ENCODE results near the gene BCHE. TPM values are rescaled to one million over a fixed set of nuclear protein-coding genes. Genes with fewer than 3 reads are reported as not detected.

BCHE gene
- polyA plus RNA-seq, 2 of the 4 experiments (the other 2 are of a cell fraction): 2.8 to 5.5 TPM

- DNase-seq (ENCODE audit: low read depth in 1 of 2, low spot score in 1 of 2) (no peak), ATAC-seq (no peak), FAIRE-seq (no peak)
- TF ChIP-seq CEBPB (IDR thresholded peaks at IDR 0.05): no peak
- no peak for TF ChIP-seq ZNF302 (CRISPR knock-in tag; IDR thresholded peaks at IDR 0.05)
- no peak for TF ChIP-seq KDM5A (IDR thresholded peaks at IDR 0.05)
- no peak for TF ChIP-seq CHD2 (IDR thresholded peaks at IDR 0.05; ENCODE audit: low read length, partially characterized antibody)
- no peak for TF ChIP-seq RAD21 (conservative IDR thresholded peaks at IDR 0.05 in 1 of 2, IDR thresholded peaks at IDR 0.05 in 1 of 2)
- TF ChIP-seq ATOH8 (CRISPR knock-in tag; IDR thresholded peaks at IDR 0.05; ENCODE audit: low read depth): no peak
- no peak for TF ChIP-seq EP300 (IDR thresholded peaks at IDR 0.05)
- no peak for TF ChIP-seq MAFK (IDR thresholded peaks at IDR 0.05; ENCODE audit: partially characterized antibody)
- TF ChIP-seq GATA3 (IDR thresholded peaks at IDR 0.05; ENCODE audit: borderline replicate concordance): no peak
- no peak for TF ChIP-seq SMC3 (IDR thresholded peaks at IDR 0.05)
- no peak for TF ChIP-seq USF2 (IDR thresholded peaks at IDR 0.05)
- TF ChIP-seq MYC (IDR thresholded peaks at IDR 0.05; ENCODE audit: borderline replicate concordance, low read length): no peak
- TF ChIP-seq TFCP2L1 (CRISPR knock-in tag; IDR thresholded peaks at IDR 0.05): no peak
- Histone ChIP-seq H3K9me3 (no peaks in the 10 kb centered on the region), H3K4me1 (no peaks in the 10 kb centered on the region), H3K4me2 (no peak overlapping the region), H3K27ac (no peak overlapping the region), H3K4me3 (no peak overlapping the region)
- 61% methylated on average over 6 of the region's 6 CpGs for WGBS (ENCODE audit: missing lambda C conversion rate)
- CTCF ChIA-PET: interaction anchor here (0.9 to 1.6 kb wide), 2 partner anchors 9 kb away, joined by 3 to 5 read pairs; no protein-coding TSS in a partner anchor
- POLR2A ChIA-PET: no interaction called here
These were observed 8.8 kb upstream of the BCHE start for GRCh38 chr3:165846056-165846455.

GRCh38 chr3:165839296-165840076 lies 2.3 kb upstream of the BCHE start:
- TF ChIP-seq PHF8 (IDR thresholded peaks at IDR 0.05; ENCODE audit: borderline replicate concordance, low read depth) (no peak), SMC3 (IDR thresholded peaks at IDR 0.05) (no peak), CHD2 (IDR thresholded peaks at IDR 0.05; ENCODE audit: low read length, partially characterized antibody) (no peak), RNF2 (IDR thresholded peaks at IDR 0.05; ENCODE audit: borderline replicate concordance, low read depth) (no peak), SREBF2 (IDR thresholded peaks at IDR 0.05) (no peak), ZSCAN20 (CRISPR knock-in tag; IDR thresholded peaks at IDR 0.05) (no peak), EHF (CRISPR knock-in tag; IDR thresholded peaks at IDR 0.05) (no peak), POLR2A (IDR thresholded peaks at IDR 0.05; ENCODE audit: low read length) (no peak), JUN (IDR thresholded peaks at IDR 0.05) (no peak), CBX2 (IDR thresholded peaks at IDR 0.05; ENCODE audit: borderline replicate concordance, low read depth) (no peak), ZC3H11A (IDR thresholded peaks at IDR 0.05) (no peak), NPAS2 (CRISPR knock-in tag; IDR thresholded peaks at IDR 0.05; ENCODE audit: borderline replicate concordance) (no peak)
- no peak overlapping the region for H3K4me2 ChIP-seq
- 0 out of 3 replicates have a peak, but pooled peaks cover 3% of the 10 kb centered on the region for H3K4me1 ChIP-seq
- peak; percentile 70 for FAIRE-seq
- H3K9me3 ChIP-seq: no peaks in the 10 kb centered on the region
- POLR2A ChIA-PET: no interaction called here
- CTCF ChIA-PET: no interaction called here
- ATAC-seq: no peak
- H3K4me3 ChIP-seq: no peak overlapping the region
- no peak overlapping the region for H3K27ac ChIP-seq
- WGBS (ENCODE audit: missing lambda C conversion rate): 78% methylated on average over 9 of the region's 9 CpGs
- no peak for DNase-seq (ENCODE audit: low read depth in 1 of 2, low spot score in 1 of 2)

- POLR2A ChIA-PET: no interaction called here
- 0 out of 3 replicates have a peak, but pooled peaks cover 3% of the 10 kb centered on the region for H3K4me1 ChIP-seq
- H3K4me3 ChIP-seq: no peak overlapping the region
- H3K9me3 ChIP-seq: no peaks in the 10 kb centered on the region
- ATAC-seq: no peak
- no peak for FAIRE-seq
- WGBS (ENCODE audit: missing lambda C conversion rate): 88% methylated on average over 1 of the region's 1 CpG
- no peak for DNase-seq (ENCODE audit: low read depth in 1 of 2, low spot score in 1 of 2)
- H3K4me2 ChIP-seq: peak overlapping the region; percentile 72; the same call in 2 of the 3 replicates
- CTCF ChIA-PET: no interaction called here
- H3K27ac ChIP-seq: no peak overlapping the region
- TF ChIP-seq HDAC2 (IDR thresholded peaks at IDR 0.05) (no peak), BCL3 (IDR thresholded peaks at IDR 0.05) (no peak), HES2 (IDR thresholded peaks at IDR 0.05) (no peak), ZC3H11A (IDR thresholded peaks at IDR 0.05) (no peak), CTCF (IDR thresholded peaks at IDR 0.05) (no peak), USF2 (IDR thresholded peaks at IDR 0.05) (no peak), JUNB (IDR thresholded peaks at IDR 0.05) (no peak), SMC3 (IDR thresholded peaks at IDR 0.05) (no peak), PHF8 (IDR thresholded peaks at IDR 0.05; ENCODE audit: borderline replicate concordance, low read depth) (no peak), HOXB13 (CRISPR knock-in tag; IDR thresholded peaks at IDR 0.05; ENCODE audit: low read depth) (no peak), CEBPB (IDR thresholded peaks at IDR 0.05) (no peak)
These were observed 578 bp upstream of the BCHE start for GRCh38 chr3:165837801-165838200.
